Measurements from ENCODE around the gene ITPR1.
"Not testable (repeated sequence)": the region's sequence is repeated elsewhere in the genome, so short reads cannot be mapped to it uniquely, and the experiment has no call there.

ITPR1 gene

GRCh38 chr3:4757575-4758248 lies 264.6 kb downstream of the ITPR1 start:
- no peak for DNase-seq (ENCODE audit: low read depth in 2 of 2)

- DNase-seq (ENCODE audit: low read depth in 2 of 2) = no peak
Observed at GRCh38 chr3:4758249-4758860, 265.2 kb downstream of the ITPR1 start.

- no peak for DNase-seq (ENCODE audit: low read depth in 2 of 2)
Observed at GRCh38 chr3:4758957-4759656, 266.0 kb downstream of the ITPR1 start.

GRCh38 chr3:4759689-4760312 lies 266.7 kb downstream of the ITPR1 start:
- no peak for DNase-seq (ENCODE audit: low read depth in 2 of 2)

- DNase-seq (ENCODE audit: low read depth in 2 of 2) = no peak
Observed at GRCh38 chr3:4761759-4762158, 268.6 kb downstream of the ITPR1 start.

- not testable (repeated sequence) for DNase-seq (ENCODE audit: low read depth in 2 of 2)
Observed at GRCh38 chr3:4762481-4763230, 269.5 kb downstream of the ITPR1 start.

- no peak for DNase-seq (ENCODE audit: low read depth in 2 of 2)
Observed at GRCh38 chr3:4763604-4764247, 270.6 kb downstream of the ITPR1 start.

GRCh38 chr3:4765212-4765611 lies 272.1 kb downstream of the ITPR1 start:
- no peak for DNase-seq (ENCODE audit: low read depth in 2 of 2)

- no peak for DNase-seq (ENCODE audit: low read depth in 2 of 2)
Observed at GRCh38 chr3:4766263-4766662, 273.1 kb downstream of the ITPR1 start.

GRCh38 chr3:4766716-4767499 lies 273.8 kb downstream of the ITPR1 start:
- no peak for DNase-seq (ENCODE audit: low read depth in 2 of 2)

GRCh38 chr3:4768021-4768420 lies 274.9 kb downstream of the ITPR1 start:
- no peak for DNase-seq (ENCODE audit: low read depth in 2 of 2)

- DNase-seq (ENCODE audit: low read depth in 2 of 2) = no peak
Observed at GRCh38 chr3:4768521-4768920, 275.4 kb downstream of the ITPR1 start.

GRCh38 chr3:4770561-4770960 lies 277.4 kb downstream of the ITPR1 start:
- no peak for DNase-seq (ENCODE audit: low read depth in 2 of 2)

- DNase-seq (ENCODE audit: low read depth in 2 of 2) = no peak
Observed at GRCh38 chr3:4771243-4771642, 278.1 kb downstream of the ITPR1 start.

- no peak for DNase-seq (ENCODE audit: low read depth in 2 of 2)
Observed at GRCh38 chr3:4772171-4772804, 279.1 kb downstream of the ITPR1 start.

GRCh38 chr3:4772858-4773257 lies 279.7 kb downstream of the ITPR1 start:
- no peak for DNase-seq (ENCODE audit: low read depth in 2 of 2)

GRCh38 chr3:4773583-4773982 lies 280.4 kb downstream of the ITPR1 start:
- DNase-seq (ENCODE audit: low read depth in 2 of 2) = no peak

GRCh38 chr3:4774531-4774930 lies 281.4 kb downstream of the ITPR1 start:
- DNase-seq (ENCODE audit: low read depth in 2 of 2) = no peak

- DNase-seq (ENCODE audit: low read depth in 2 of 2) = no peak
Observed at GRCh38 chr3:4776399-4776979, 283.3 kb downstream of the ITPR1 start.
